Right lobe of liver (tissue), 6 donors: ENCODE measurements around the gene SURF1. TPM values are rescaled to one million over a fixed set of nuclear protein-coding genes. Genes with fewer than 3 reads are reported as not detected.

Source experiments
- ATAC-seq, 4 donors: fragments of 200-7000 bp; cut with Tn5 transposase; one replicate each; pipeline ENCODE4 v1.9.1; 2020; ENCODE audit warnings: mild to moderate bottlenecking in 4 of 4, moderate library complexity in 4 of 4
- DNase-seq, 3 donors: peaks; one replicate each; pipeline ENCODE4 v3.0.0-alpha.2; 2020
- H3K27ac ChIP-seq, 3 donors: fragments of 200-600 bp; one replicate each; pipeline ENCODE4 v1.8.0; 2022
- H3K27me3 ChIP-seq, 2 donors: fragments of 200-600 bp; one replicate each; pipeline ENCODE4 v1.8.0; 2022
- H3K36me3 ChIP-seq, 4 donors: fragments of 200-600 bp; sonication (generic) in 1 of 4; one replicate each; pipeline versions ENCODE4 v1.5.1 to v1.8.0; 2017 to 2022; ENCODE audit warnings: control low read depth in 1 of 4
- H3K4me1 ChIP-seq, 4 donors: fragments of 200-600 bp; sonication (generic) in 1 of 4; one replicate each; pipeline versions ENCODE4 v1.5.1 to v1.8.0; 2017 to 2022; ENCODE audit warnings: control low read depth in 1 of 4
- H3K4me3 ChIP-seq, 3 donors: fragments of 200-600 bp; one replicate each; pipeline ENCODE4 v1.8.0; 2022
- H3K9me3 ChIP-seq, 4 donors: fragments of 200-600 bp; sonication (generic) in 1 of 4; one replicate each; pipeline versions ENCODE4 v1.5.1 to v1.8.0; 2017 to 2022; ENCODE audit warnings: control low read depth in 1 of 4
- POLR2A ChIP-seq: fragments of 450-650 bp; IDR thresholded peaks from one replicate; pipeline ENCODE4 v1.6.1; 2017; ENCODE audit warnings: antibody characterized with exemption, mild to moderate bottlenecking
- WGBS: methylation state at CpG from one replicate; pipeline ENCODE4 v1.1.6; 2018; ENCODE audit warnings: low coverage, low lambda C conversion rate; ENCODE audit not compliant: insufficient coverage; ENCODE audit errors: missing lambda C conversion rate; 5-methylcytosine and 5-hydroxymethylcytosine counted together
- intact Hi-C, 2 donors: fragments of 100-400 bp; cut with DNase I; formaldehyde crosslinking; loops; one replicate each; pipeline versions ENCODE4 v1.11.2 to v1.14.1; 2022
- total RNA-seq, 6 experiments: library from RNA; depleted of rRNA in 2 of 6; stranded (reverse); fragments of >200 nt in 2 of 6; fragmentation: NEBNext Ultra II Directional in 3 of 6; extraction: Animal tissue kit (Norgen Biotek cat#: 25700) in 3 of 6; gene quantifications; one replicate each; pipeline versions ENCODE4 v1.1.0 to v1.2.4, GENCODE V29; 2016 to 2023
- TF ChIP-seq, protein P1 (sequence below), 4 donors: fragments of 200-600 bp in 3 of 4; fragments of 450-650 bp in 1 of 4; IDR thresholded peaks; one replicate each; pipeline versions ENCODE4 v1.5.1 to v1.8.0; 2016 to 2022; ENCODE audit warnings: antibody characterized with exemption in 4 of 4, mild to moderate bottlenecking in 2 of 4
- donor health status: DM: no; HTN: yes; CAD: no.
- donor health status: DM: no; HTN: no; CAD: no.
- donor health status: DM: no; HTN: no; CAD: no.
- donor health status: DM: no; HTN: yes; CAD: no.
- donor health status: DM: no; HTN: yes; CAD: no.

SURF1 gene
- total RNA-seq, 6 experiments from 2014 or later: 37.4 to 68.8 (median 44.5) TPM

- TF ChIP-seq POLR2A: no peak
- TF ChIP-seq, protein P1, sequence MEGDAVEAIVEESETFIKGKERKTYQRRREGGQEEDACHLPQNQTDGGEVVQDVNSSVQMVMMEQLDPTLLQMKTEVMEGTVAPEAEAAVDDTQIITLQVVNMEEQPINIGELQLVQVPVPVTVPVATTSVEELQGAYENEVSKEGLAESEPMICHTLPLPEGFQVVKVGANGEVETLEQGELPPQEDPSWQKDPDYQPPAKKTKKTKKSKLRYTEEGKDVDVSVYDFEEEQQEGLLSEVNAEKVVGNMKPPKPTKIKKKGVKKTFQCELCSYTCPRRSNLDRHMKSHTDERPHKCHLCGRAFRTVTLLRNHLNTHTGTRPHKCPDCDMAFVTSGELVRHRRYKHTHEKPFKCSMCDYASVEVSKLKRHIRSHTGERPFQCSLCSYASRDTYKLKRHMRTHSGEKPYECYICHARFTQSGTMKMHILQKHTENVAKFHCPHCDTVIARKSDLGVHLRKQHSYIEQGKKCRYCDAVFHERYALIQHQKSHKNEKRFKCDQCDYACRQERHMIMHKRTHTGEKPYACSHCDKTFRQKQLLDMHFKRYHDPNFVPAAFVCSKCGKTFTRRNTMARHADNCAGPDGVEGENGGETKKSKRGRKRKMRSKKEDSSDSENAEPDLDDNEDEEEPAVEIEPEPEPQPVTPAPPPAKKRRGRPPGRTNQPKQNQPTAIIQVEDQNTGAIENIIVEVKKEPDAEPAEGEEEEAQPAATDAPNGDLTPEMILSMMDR (IDR thresholded peaks at IDR 0.05): peak; percentile 29 to 49 (median 40)
- Histone ChIP-seq H3K27ac (no peak overlapping the region), H3K4me1 (peaks cover 0 to 27% (median 8%) of the 10 kb centered on the region in 4 donors), H3K9me3 (no peaks in the 10 kb centered on the region), H3K27me3 (no peaks in the 10 kb centered on the region), H3K36me3 (peaks cover 5 to 43% (median 23%) of the 10 kb centered on the region in 4 donors), H3K4me3 (no peak overlapping the region)
- peak in 1 of 4 donors; percentile 7 for ATAC-seq
- intact Hi-C loops: loop anchor here in 1 of 2 donors (10.0 kb wide), 1 partner anchor 53 kb away; no protein-coding TSS in a partner anchor
- no peak for DNase-seq
- WGBS: 93% methylated on average over 6 of the region's 14 CpGs
Measured at GRCh38 chr9:133351908-133352634, 4.2 kb downstream of the SURF1 start.

DNA sequence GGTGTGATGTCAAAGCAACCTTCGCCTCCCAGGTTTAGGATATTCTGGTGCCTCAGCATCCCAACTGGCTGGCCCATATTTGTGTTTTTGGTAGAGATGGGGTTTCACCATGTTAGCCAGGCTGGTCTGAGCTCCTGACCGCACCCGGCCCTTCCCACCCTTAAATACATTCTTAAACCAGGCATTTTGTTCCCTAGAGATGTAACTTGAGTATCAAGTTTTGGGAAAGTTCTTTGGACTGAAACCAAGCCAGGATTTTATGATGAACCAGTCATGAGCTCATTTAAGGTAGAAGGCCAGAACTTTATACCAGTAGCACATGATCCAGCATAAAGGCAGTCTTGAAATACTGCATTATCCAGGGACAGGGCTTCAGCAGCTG is 4.8 kb downstream of the SURF1 start:
- no peaks in the 10 kb centered on the region for H3K9me3 ChIP-seq
- H3K36me3 ChIP-seq: peaks cover 5 to 43% (median 23%) of the 10 kb centered on the region in 4 donors
- H3K27me3 ChIP-seq: no peaks in the 10 kb centered on the region
- no peak for DNase-seq
- H3K4me1 ChIP-seq: peaks cover 0 to 30% (median 8%) of the 10 kb centered on the region in 4 donors
- intact Hi-C loops: loop anchor here in 1 of 2 donors (10.0 kb wide), 1 partner anchor 53 kb away; no protein-coding TSS in a partner anchor
- no peak overlapping the region for H3K4me3 ChIP-seq
- no peak for ATAC-seq
- H3K27ac ChIP-seq: no peak overlapping the region
- TF ChIP-seq, protein P1 (IDR thresholded peaks at IDR 0.05): no peak
- TF ChIP-seq POLR2A: no peak
- 94% methylated on average over 2 of the region's 3 CpGs for WGBS

DNA sequence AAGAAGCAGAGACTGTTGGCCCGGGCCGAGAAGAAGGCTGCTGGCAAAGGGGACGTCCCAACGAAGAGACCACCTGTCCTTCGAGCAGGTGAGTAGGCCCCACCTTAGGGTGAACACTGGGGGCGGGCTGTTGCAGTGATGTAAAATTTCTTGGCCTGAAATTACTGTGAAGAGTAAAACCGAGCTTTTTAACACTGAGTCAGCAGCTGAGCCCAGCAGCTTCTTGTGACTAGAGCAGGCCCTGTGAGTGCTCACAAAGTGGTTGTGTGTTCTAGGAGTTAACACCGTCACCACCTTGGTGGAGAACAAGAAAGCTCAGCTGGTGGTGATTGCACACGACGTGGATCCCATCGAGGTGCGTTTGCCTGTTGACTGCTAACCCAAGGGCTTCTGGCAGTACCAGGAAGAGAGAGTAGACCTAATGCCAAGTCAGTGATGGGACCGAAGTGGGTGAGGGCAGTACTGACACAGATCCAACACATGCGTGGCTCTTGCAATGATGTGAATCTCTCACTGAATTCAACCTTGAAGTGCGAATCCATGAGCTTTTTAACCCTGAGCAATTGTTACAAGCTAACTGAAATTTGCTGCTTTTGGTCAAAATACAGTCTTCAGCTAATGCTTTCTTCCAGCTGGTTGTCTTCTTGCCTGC is 6.2 kb downstream of the SURF1 start:
- peak in 1 of 3 donors; percentile 39 for DNase-seq
- Histone ChIP-seq H3K4me3 (no peak overlapping the region), H3K27ac (no peak overlapping the region), H3K4me1 (peaks cover 0 to 27% (median 5%) of the 10 kb centered on the region in 4 donors), H3K9me3 (no peaks in the 10 kb centered on the region), H3K36me3 (peaks cover 5 to 43% (median 23%) of the 10 kb centered on the region in 4 donors), H3K27me3 (no peaks in the 10 kb centered on the region)
- no peak for ATAC-seq
- intact Hi-C loops: loop anchor here (10.0 kb wide), 2 partner anchors 55 to 135 kb away; no protein-coding TSS in a partner anchor
- TF ChIP-seq, protein P1 (IDR thresholded peaks at IDR 0.05): no peak
- TF ChIP-seq POLR2A: no peak
- WGBS: 61% methylated on average over 5 of the region's 15 CpGs

- 13% methylated on average over 25 of the region's 25 CpGs for WGBS
- TF ChIP-seq, protein P1 (IDR thresholded peaks at IDR 0.05): no peak
- TF ChIP-seq POLR2A: no peak
- Histone ChIP-seq H3K27me3 (no peaks in the 10 kb centered on the region), H3K9me3 (no peaks in the 10 kb centered on the region), H3K4me3 (peak overlapping the region; percentile 72 to 99 (median 98)), H3K27ac (peak overlapping the region; percentile 67 to 90 (median 74)), H3K36me3 (peaks cover 5 to 53% (median 28%) of the 10 kb centered on the region in 4 donors), H3K4me1 (peaks cover 0 to 17% (median 4%) of the 10 kb centered on the region in 4 donors)
- DNase-seq: no peak
- intact Hi-C loops: loop anchor here in 1 of 2 donors (10.0 kb wide), 1 partner anchor 136 kb away; no protein-coding TSS in a partner anchor
- no peak for ATAC-seq
Measured at GRCh38 chr9:133348718-133349573, 7.3 kb downstream of the SURF1 start.
